Measurements from ENCODE around the gene ZNF423. TPM values are rescaled to one million over a fixed set of nuclear protein-coding genes. Genes with fewer than 3 reads are reported as not detected.

ZNF423 gene
- total and polyA plus RNA-seq, 2 experiments from 2014 or later: 14.9 to 41.8 TPM

- TF ChIP-seq, protein P1, sequence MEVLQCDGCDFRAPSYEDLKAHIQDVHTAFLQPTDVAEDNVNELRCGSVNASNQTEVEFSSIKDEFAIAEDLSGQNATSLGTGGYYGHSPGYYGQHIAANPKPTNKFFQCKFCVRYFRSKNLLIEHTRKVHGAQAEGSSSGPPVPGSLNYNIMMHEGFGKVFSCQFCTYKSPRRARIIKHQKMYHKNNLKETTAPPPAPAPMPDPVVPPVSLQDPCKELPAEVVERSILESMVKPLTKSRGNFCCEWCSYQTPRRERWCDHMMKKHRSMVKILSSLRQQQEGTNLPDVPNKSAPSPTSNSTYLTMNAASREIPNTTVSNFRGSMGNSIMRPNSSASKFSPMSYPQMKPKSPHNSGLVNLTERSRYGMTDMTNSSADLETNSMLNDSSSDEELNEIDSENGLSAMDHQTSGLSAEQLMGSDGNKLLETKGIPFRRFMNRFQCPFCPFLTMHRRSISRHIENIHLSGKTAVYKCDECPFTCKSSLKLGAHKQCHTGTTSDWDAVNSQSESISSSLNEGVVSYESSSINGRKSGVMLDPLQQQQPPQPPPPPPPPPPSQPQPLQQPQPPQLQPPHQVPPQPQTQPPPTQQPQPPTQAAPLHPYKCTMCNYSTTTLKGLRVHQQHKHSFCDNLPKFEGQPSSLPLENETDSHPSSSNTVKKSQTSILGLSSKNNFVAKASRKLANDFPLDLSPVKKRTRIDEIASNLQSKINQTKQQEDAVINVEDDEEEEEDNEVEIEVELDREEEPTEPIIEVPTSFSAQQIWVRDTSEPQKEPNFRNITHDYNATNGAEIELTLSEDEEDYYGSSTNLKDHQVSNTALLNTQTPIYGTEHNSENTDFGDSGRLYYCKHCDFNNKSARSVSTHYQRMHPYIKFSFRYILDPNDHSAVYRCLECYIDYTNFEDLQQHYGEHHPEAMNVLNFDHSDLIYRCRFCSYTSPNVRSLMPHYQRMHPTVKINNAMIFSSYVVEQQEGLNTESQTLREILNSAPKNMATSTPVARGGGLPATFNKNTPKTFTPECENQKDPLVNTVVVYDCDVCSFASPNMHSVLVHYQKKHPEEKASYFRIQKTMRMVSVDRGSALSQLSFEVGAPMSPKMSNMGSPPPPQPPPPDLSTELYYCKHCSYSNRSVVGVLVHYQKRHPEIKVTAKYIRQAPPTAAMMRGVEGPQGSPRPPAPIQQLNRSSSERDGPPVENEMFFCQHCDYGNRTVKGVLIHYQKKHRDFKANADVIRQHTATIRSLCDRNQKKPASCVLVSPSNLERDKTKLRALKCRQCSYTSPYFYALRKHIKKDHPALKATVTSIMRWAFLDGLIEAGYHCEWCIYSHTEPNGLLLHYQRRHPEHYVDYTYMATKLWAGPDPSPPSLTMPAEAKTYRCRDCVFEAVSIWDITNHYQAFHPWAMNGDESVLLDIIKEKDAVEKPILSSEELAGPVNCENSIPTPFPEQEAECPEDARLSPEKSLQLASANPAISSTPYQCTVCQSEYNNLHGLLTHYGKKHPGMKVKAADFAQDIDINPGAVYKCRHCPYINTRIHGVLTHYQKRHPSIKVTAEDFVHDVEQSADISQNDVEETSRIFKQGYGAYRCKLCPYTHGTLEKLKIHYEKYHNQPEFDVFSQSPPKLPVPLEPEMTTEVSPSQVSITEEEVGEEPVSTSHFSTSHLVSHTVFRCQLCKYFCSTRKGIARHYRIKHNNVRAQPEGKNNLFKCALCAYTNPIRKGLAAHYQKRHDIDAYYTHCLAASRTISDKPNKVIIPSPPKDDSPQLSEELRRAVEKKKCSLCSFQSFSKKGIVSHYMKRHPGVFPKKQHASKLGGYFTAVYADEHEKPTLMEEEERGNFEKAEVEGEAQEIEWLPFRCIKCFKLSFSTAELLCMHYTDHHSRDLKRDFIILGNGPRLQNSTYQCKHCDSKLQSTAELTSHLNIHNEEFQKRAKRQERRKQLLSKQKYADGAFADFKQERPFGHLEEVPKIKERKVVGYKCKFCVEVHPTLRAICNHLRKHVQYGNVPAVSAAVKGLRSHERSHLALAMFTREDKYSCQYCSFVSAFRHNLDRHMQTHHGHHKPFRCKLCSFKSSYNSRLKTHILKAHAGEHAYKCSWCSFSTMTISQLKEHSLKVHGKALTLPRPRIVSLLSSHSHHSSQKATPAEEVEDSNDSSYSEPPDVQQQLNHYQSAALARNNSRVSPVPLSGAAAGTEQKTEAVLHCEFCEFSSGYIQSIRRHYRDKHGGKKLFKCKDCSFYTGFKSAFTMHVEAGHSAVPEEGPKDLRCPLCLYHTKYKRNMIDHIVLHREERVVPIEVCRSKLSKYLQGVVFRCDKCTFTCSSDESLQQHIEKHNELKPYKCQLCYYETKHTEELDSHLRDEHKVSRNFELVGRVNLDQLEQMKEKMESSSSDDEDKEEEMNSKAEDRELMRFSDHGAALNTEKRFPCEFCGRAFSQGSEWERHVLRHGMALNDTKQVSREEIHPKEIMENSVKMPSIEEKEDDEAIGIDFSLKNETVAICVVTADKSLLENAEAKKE (CRISPR knock-in tag; IDR thresholded peaks at IDR 0.05): no peak
- no peak for TF ChIP-seq EZH2 (IDR thresholded peaks at IDR 0.05; ENCODE audit: low read depth, unreplicated experiment)
- no peak for TF ChIP-seq NANOG (IDR thresholded peaks at IDR 0.05; ENCODE audit: borderline replicate concordance)
- no peak for TF ChIP-seq STAT1 (IDR thresholded peaks at IDR 0.05; ENCODE audit: unreplicated experiment)
- TF ChIP-seq, protein P2, sequence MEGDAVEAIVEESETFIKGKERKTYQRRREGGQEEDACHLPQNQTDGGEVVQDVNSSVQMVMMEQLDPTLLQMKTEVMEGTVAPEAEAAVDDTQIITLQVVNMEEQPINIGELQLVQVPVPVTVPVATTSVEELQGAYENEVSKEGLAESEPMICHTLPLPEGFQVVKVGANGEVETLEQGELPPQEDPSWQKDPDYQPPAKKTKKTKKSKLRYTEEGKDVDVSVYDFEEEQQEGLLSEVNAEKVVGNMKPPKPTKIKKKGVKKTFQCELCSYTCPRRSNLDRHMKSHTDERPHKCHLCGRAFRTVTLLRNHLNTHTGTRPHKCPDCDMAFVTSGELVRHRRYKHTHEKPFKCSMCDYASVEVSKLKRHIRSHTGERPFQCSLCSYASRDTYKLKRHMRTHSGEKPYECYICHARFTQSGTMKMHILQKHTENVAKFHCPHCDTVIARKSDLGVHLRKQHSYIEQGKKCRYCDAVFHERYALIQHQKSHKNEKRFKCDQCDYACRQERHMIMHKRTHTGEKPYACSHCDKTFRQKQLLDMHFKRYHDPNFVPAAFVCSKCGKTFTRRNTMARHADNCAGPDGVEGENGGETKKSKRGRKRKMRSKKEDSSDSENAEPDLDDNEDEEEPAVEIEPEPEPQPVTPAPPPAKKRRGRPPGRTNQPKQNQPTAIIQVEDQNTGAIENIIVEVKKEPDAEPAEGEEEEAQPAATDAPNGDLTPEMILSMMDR (conservative IDR thresholded peaks at IDR 0.05; ENCODE audit: low read depth in 2 of 2): no peak
Measured at GRCh38 chr16:49645263-49645662, 210.6 kb downstream of the ZNF423 start (continued).

DNA sequence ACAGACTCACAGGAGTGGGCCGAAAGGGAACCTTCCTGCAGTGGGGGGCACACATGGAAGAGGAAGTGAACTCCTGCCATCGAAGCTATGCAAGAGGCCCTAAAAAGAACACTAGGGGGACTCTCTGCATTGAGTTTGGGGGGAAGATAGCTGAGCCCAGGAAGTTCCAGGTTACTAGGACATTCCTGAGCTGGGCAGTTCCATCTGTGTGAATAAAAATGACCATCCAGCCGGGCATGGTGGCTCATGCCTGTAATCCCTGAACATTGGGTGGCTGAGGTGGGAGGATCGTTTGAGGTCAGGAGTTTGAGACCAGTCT is 211.8 kb downstream of the ZNF423 start:
- Histone ChIP-seq H3K4me1 (ENCODE audit: insufficient read depth) (peaks cover 34% of the 10 kb centered on the region), H3K4me3 (no peak overlapping the region), H2AFZ (no peak overlapping the region), H3K27ac (ENCODE audit: low read depth) (no peak overlapping the region), H3K4me2 (no peak overlapping the region), H4K20me1 (replicated peaks; ENCODE audit: insufficient read depth) (no peaks in the 10 kb centered on the region), H3K9me2 (ENCODE audit: insufficient read depth) (no peaks in the 10 kb centered on the region), H3K79me2 (replicated peaks; ENCODE audit: insufficient read depth) (no peaks in the 10 kb centered on the region; the same call in 1 of the 2 replicates), H3K36me3 (ENCODE audit: insufficient read depth) (peaks cover 3% of the 10 kb centered on the region; the same call in 1 of the 2 replicates), H3K27me3 (ENCODE audit: insufficient read depth) (no peaks in the 10 kb centered on the region), H3F3A (replicated peaks; ENCODE audit: low read depth) (no peaks in the 10 kb centered on the region)
- peaks cover 47% of the 10 kb centered on the region for H3K4me1 Mint-ChIP-seq
- H3K36me3 Mint-ChIP-seq (ENCODE audit: low read depth): peaks cover 37% of the 10 kb centered on the region
- peaks cover 34% of the 10 kb centered on the region for H3K9me3 Mint-ChIP-seq
- ATAC-seq: peak; percentile 24
- no peak overlapping the region for H3K27ac Mint-ChIP-seq
- peaks cover 14% of the 10 kb centered on the region for H3K27me3 Mint-ChIP-seq (ENCODE audit: insufficient read depth, low read depth, poor library complexity)
- peak; percentile 54 for DNase-seq (ENCODE audit: low spot score)
- TF ChIP-seq POLR2AphosphoS5 (IDR thresholded peaks at IDR 0.05; ENCODE audit: low read depth) (no peak), ZNF114 (CRISPR knock-in tag; IDR thresholded peaks at IDR 0.05) (no peak)
- TF ChIP-seq, protein P2 (conservative IDR thresholded peaks at IDR 0.05; ENCODE audit: low read depth in 2 of 2): peak; percentile 47 to 70
- no peak overlapping the region for H3K4me3 Mint-ChIP-seq
